ENCODE measurements around the gene NUDT4. TPM values are rescaled to one million over a fixed set of nuclear protein-coding genes. Genes with fewer than 3 reads are reported as not detected.

NUDT4 gene
- total and polyA plus RNA-seq, 10 of the 15 experiments (the other 5 are each of a cell fraction or from before 2014, with no cell fraction given): 26.6 to 91.6 (median 63.1) TPM

DNA sequence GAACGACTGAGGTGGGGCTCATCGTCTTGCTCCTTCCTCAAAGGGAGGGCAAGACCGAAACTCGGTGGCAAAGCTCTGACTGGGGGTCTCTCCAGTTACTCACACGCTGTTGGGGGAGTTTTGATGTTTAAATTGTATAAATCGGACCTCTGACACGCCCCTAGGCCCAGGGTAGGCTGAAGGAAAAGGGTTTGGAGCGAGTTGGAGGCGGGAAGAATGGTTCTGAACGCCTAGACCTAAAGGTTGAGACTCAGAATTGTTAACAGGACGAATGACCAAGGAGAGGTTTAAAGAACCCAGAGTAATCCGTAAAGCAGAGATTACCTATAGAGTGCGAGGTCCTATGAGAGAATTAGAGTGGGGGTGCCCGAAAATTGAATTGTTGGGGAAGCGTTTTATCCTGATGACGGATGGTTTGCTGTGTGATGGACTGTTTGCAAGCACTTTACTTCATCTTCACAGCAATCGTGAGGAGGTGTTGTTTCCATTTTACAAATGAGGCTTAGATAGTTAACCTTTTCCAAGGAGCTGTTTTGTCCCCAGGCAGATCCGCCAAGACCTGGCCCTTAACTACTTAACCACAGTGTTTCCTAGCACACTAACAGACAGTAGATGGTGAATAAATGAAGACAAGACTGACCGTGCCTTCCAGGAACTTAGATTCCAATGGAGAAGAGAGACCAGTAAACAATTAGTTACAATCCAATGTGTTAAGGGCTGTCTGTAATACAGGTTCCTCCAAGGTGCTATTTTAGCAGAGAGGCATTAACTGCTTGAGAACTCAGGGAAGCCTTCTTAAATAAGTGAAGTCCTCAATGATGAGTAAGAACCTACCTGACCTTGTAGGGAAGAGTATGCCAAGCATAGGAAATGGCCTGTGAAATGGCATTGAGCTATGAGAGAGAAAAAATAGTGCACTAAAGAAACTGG, 65.0 kb downstream of the NUDT4 start:
- peak overlapping the region; percentile 73 for H3K27ac ChIP-seq (ENCODE audit: control insufficient read depth, insufficient read depth)
- no peaks in the 10 kb centered on the region for H4K20me1 ChIP-seq (ENCODE audit: control insufficient read depth, insufficient read depth)
- TSS peak; percentile 89 for BruUV-seq (replicated peaks)
- ChIA-PET CTCF (interaction anchor here (0.6 to 4.6 kb wide), 8 partner anchors 14 to 659 kb away, joined by 3 to 17 read pairs (median 4); partner anchors contain the start of gene MRPL42), SMC1A (ENCODE audit: uncharacterized antibody, unreplicated experiment) (interaction anchor here (0.6 to 1.6 kb wide), 9 partner anchors 8 to 749 kb away, joined by 3 to 5 read pairs (median 4); no protein-coding TSS in a partner anchor), POLR2A (interaction anchor here (0.5 to 1.9 kb wide), 6 partner anchors 10 to 36 kb away, joined by 3 to 6 read pairs (median 4); no protein-coding TSS in a partner anchor), RAD21 (ENCODE audit: unreplicated experiment) (interaction anchor here (1.4 to 1.8 kb wide), 4 partner anchors 22 to 659 kb away, joined by 3 to 6 read pairs (median 4); no protein-coding TSS in a partner anchor)
- H3K36me3 ChIP-seq (ENCODE audit: control insufficient read depth in 2 of 2, insufficient read depth in 2 of 2, low read length in 1 of 2): no peaks in the 10 kb centered on the region
- H2AFZ ChIP-seq (ENCODE audit: control insufficient read depth, low read depth, low read length): peak overlapping the region; percentile 72
- no peaks in the 10 kb centered on the region for H3K27me3 ChIP-seq (replicated peaks in 1 of 2; ENCODE audit: control insufficient read depth in 2 of 2, insufficient read depth in 2 of 2, low read length in 1 of 2)
- H3K4me1 ChIP-seq (ENCODE audit: control insufficient read depth, insufficient read depth, low read length): peaks cover 9% of the 10 kb centered on the region
- intact Hi-C loops (cut with micrococcal nuclease; ENCODE audit: unreplicated experiment): no loop called here
- H3K9ac ChIP-seq (ENCODE audit: control insufficient read depth, insufficient read depth, low read length): peak overlapping the region; percentile 84
- ATAC-seq (no peak), FAIRE-seq (peak; percentile 62), DNase-seq (ENCODE audit: low read depth, low spot score) (no peak)
- 2% methylated on average over 19 of the region's 19 CpGs for WGBS (ENCODE audit: insufficient coverage, insufficient replicate concordance, low lambda C conversion rate, missing lambda C conversion rate)
- peaks cover 47% of the 10 kb centered on the region for H3K79me2 ChIP-seq (ENCODE audit: control insufficient read depth, insufficient read depth, low read length)
- peak overlapping the region; percentile 83 for H3K4me3 ChIP-seq
- peak overlapping the region; percentile 74 for H3K4me2 ChIP-seq (ENCODE audit: control insufficient read depth, insufficient read depth)
- TF ChIP-seq EP300 (IDR thresholded peaks at IDR 0.05; ENCODE audit: borderline replicate concordance in 1 of 2, control insufficient read depth in 1 of 2, low read depth in 2 of 2, low read length in 2 of 2): 0 out of 4 replicates have a peak, but pooled peaks of 1 of the 2 experiments have one; percentile 4
- TF ChIP-seq, protein P1, sequence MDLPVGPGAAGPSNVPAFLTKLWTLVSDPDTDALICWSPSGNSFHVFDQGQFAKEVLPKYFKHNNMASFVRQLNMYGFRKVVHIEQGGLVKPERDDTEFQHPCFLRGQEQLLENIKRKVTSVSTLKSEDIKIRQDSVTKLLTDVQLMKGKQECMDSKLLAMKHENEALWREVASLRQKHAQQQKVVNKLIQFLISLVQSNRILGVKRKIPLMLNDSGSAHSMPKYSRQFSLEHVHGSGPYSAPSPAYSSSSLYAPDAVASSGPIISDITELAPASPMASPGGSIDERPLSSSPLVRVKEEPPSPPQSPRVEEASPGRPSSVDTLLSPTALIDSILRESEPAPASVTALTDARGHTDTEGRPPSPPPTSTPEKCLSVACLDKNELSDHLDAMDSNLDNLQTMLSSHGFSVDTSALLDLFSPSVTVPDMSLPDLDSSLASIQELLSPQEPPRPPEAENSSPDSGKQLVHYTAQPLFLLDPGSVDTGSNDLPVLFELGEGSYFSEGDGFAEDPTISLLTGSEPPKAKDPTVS (IDR thresholded peaks at IDR 0.05; ENCODE audit: low read depth, low read length): 0 out of 2 replicates have a peak, but pooled peaks have one; percentile 9
- no peak for TF ChIP-seq POU2F2 (IDR thresholded peaks at IDR 0.05; ENCODE audit: borderline replicate concordance, low read depth, low read length)
- TF ChIP-seq, protein P2, sequence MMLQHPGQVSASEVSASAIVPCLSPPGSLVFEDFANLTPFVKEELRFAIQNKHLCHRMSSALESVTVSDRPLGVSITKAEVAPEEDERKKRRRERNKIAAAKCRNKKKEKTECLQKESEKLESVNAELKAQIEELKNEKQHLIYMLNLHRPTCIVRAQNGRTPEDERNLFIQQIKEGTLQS (IDR thresholded peaks at IDR 0.05; ENCODE audit: borderline replicate concordance, extremely low read depth, low read depth, low read length): no peak
- TF ChIP-seq KLF5 (IDR thresholded peaks at IDR 0.05; ENCODE audit: partially characterized antibody): no peak
- 0 out of 2 replicates have a peak, but pooled peaks have one; percentile 36 for TF ChIP-seq NBN (IDR thresholded peaks at IDR 0.05)
- TF ChIP-seq SIX5 (IDR thresholded peaks at IDR 0.05; ENCODE audit: low read depth, low read length, severe bottlenecking): no peak
- TF ChIP-seq ETV6 (conservative IDR thresholded peaks at IDR 0.05 in 1 of 2, IDR thresholded peaks at IDR 0.05 in 1 of 2; ENCODE audit: borderline replicate concordance in 1 of 2, low read depth in 1 of 2): no peak
- TF ChIP-seq IRF4 (IDR thresholded peaks at IDR 0.05; ENCODE audit: low read depth, low read length): no peak
- no peak for TF ChIP-seq WRNIP1 (IDR thresholded peaks at IDR 0.05; ENCODE audit: borderline replicate concordance, low read depth, low read length)
- TF ChIP-seq, protein P3, sequence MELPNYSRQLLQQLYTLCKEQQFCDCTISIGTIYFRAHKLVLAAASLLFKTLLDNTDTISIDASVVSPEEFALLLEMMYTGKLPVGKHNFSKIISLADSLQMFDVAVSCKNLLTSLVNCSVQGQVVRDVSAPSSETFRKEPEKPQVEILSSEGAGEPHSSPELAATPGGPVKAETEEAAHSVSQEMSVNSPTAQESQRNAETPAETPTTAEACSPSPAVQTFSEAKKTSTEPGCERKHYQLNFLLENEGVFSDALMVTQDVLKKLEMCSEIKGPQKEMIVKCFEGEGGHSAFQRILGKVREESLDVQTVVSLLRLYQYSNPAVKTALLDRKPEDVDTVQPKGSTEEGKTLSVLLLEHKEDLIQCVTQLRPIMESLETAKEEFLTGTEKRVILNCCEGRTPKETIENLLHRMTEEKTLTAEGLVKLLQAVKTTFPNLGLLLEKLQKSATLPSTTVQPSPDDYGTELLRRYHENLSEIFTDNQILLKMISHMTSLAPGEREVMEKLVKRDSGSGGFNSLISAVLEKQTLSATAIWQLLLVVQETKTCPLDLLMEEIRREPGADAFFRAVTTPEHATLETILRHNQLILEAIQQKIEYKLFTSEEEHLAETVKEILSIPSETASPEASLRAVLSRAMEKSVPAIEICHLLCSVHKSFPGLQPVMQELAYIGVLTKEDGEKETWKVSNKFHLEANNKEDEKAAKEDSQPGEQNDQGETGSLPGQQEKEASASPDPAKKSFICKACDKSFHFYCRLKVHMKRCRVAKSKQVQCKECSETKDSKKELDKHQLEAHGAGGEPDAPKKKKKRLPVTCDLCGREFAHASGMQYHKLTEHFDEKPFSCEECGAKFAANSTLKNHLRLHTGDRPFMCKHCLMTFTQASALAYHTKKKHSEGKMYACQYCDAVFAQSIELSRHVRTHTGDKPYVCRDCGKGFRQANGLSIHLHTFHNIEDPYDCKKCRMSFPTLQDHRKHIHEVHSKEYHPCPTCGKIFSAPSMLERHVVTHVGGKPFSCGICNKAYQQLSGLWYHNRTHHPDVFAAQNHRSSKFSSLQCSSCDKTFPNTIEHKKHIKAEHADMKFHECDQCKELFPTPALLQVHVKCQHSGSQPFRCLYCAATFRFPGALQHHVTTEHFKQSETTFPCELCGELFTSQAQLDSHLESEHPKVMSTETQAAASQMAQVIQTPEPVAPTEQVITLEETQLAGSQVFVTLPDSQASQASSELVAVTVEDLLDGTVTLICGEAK (IDR thresholded peaks at IDR 0.05; ENCODE audit: borderline replicate concordance): no peak
- TF ChIP-seq, protein P4, sequence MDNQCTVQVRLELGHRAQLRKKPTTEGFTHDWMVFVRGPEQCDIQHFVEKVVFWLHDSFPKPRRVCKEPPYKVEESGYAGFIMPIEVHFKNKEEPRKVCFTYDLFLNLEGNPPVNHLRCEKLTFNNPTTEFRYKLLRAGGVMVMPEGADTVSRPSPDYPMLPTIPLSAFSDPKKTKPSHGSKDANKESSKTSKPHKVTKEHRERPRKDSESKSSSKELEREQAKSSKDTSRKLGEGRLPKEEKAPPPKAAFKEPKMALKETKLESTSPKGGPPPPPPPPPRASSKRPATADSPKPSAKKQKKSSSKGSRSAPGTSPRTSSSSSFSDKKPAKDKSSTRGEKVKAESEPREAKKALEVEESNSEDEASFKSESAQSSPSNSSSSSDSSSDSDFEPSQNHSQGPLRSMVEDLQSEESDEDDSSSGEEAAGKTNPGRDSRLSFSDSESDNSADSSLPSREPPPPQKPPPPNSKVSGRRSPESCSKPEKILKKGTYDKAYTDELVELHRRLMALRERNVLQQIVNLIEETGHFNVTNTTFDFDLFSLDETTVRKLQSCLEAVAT (IDR thresholded peaks at IDR 0.05): 0 out of 2 replicates have a peak, but pooled peaks have one; percentile 60
- in situ Hi-C loops (cut with MboI): no loop called here
- H3K9me3 ChIP-seq (replicated peaks; ENCODE audit: control insufficient read depth, insufficient read depth, low read length): no peaks in the 10 kb centered on the region

Measured in GM12878 (cell line).